T-cell (primary cell): ENCODE results near the gene WNK2. TPM values are rescaled to one million over a fixed set of nuclear protein-coding genes. Genes with fewer than 3 reads are reported as not detected.

Source experiments
- ATAC-seq, 4 experiments: fragments of 200-7000 bp in 3 of 4; fragments of 150-1000 bp in 1 of 4; cut with Tn5 transposase; replicated peaks in 1 of 4; 1 replicate in 3 of 4; 2 replicates in 1 of 4; pipeline ENCODE4 v1.10.0; 2021; ENCODE audit warnings: moderate library complexity in 3 of 4, mild to moderate bottlenecking in 2 of 4, moderate number of reproducible peaks in 1 of 4
- CTCF ChIA-PET, 2 donors: fragments of 300-600 bp; sonication (Branson Sonifier 250); formaldehyde crosslinking; loops; one replicate each; lab custom pipeline; 2022; ENCODE audit warnings: antibody characterized with exemption in 2 of 2; lab: Charles Lee
- POLR2A ChIA-PET, 2 donors: fragments of 300-600 bp; sonication (Branson Sonifier 250); formaldehyde crosslinking; loops; one replicate each; lab custom pipeline; 2022; ENCODE audit warnings: antibody characterized with exemption in 2 of 2; lab: Charles Lee
- DNase-seq, 35 experiments: peaks; one replicate each; pipeline versions ENCODE4 v3.0.0 to v3.0.0-alpha.2; 2013 to 2023
- H3K27ac ChIP-seq: one replicate; pipeline ENCODE4 v1.5.1; 2013; ENCODE audit warnings: low read length
- H3K27me3 ChIP-seq, 2 experiments: replicated peaks in 1 of 2; 1 replicate in 1 of 2; 2 replicates in 1 of 2; pipeline versions ENCODE4 v1.6.1 to v1.7.0; 2013; ENCODE audit warnings: low read length in 1 of 2, mixed read lengths in 1 of 2; ENCODE audit not compliant: control insufficient read depth in 2 of 2, insufficient read depth in 2 of 2; ENCODE audit errors: extremely low read depth in 1 of 2
- H3K36me3 ChIP-seq, 2 donors: 1 replicate in 1 of 2; 2 replicates in 1 of 2; pipeline versions ENCODE4 v1.6.1 to v1.7.0; 2013; ENCODE audit warnings: low read length in 1 of 2; ENCODE audit not compliant: control insufficient read depth in 2 of 2, insufficient read depth in 1 of 2; ENCODE audit errors: extremely low read depth in 1 of 2
- H3K4me1 ChIP-seq, 2 experiments: 1 replicate in 1 of 2; 2 replicates in 1 of 2; pipeline versions ENCODE4 v1.6.1 to v1.7.0; 2013; ENCODE audit warnings: low read length in 2 of 2, mixed read lengths in 1 of 2; ENCODE audit not compliant: insufficient read depth in 2 of 2, control insufficient read depth in 1 of 2; ENCODE audit errors: extremely low read depth in 1 of 2
- H3K4me3 ChIP-seq, 2 donors: 1 replicate in 1 of 2; 2 replicates in 1 of 2; pipeline versions ENCODE4 v1.5.1 to v1.7.0; 2013; ENCODE audit warnings: mild to moderate bottlenecking in 2 of 2, low read length in 1 of 2, moderate library complexity in 1 of 2; ENCODE audit not compliant: control insufficient read depth in 1 of 2; ENCODE audit errors: extremely low read depth in 1 of 2
- H3K9me3 ChIP-seq: 2 replicates; pipeline ENCODE4 v1.7.0; 2013
- H3K27ac Mint-ChIP-seq, 2 donors: one replicate each; pipeline ENCODE4 v1.8.0; 2020 to 2021; ENCODE audit warnings: mild to moderate bottlenecking in 2 of 2, mixed read lengths in 2 of 2
- H3K27me3 Mint-ChIP-seq, 2 donors: one replicate each; pipeline ENCODE4 v1.8.0; 2021 to 2022; ENCODE audit warnings: mixed read lengths in 2 of 2
- H3K36me3 Mint-ChIP-seq: one replicate; pipeline ENCODE4 v1.8.0; 2021; ENCODE audit warnings: mixed read lengths
- H3K4me1 Mint-ChIP-seq, 3 donors: one replicate each; pipeline ENCODE4 v1.8.0; 2020 to 2022; ENCODE audit warnings: mixed read lengths in 3 of 3, mild to moderate bottlenecking in 1 of 3
- H3K4me3 Mint-ChIP-seq, 3 donors: one replicate each; pipeline ENCODE4 v1.8.0; 2020 to 2022; ENCODE audit warnings: mild to moderate bottlenecking in 3 of 3, mixed read lengths in 3 of 3, moderate library complexity in 3 of 3
- H3K9me3 Mint-ChIP-seq, 3 donors: one replicate each; pipeline ENCODE4 v1.8.0; 2020 to 2022; ENCODE audit warnings: mixed read lengths in 3 of 3
- WGBS: methylation state at CpG from one replicate; pipeline ENCODE4 v1.1.5; 2013; ENCODE audit warnings: missing lambda C conversion rate; ENCODE audit not compliant: insufficient coverage; 5-methylcytosine and 5-hydroxymethylcytosine counted together
- total RNA-seq, 35 experiments: library from RNA in 6 of 35; stranded (reverse) in 6 of 35; fragments of 120-200 nt in 1 of 35; gene quantifications; one replicate each; pipeline versions ENCODE4 v1.2.1 to v1.2.4 and lab custom pipeline; 2013 to 2026

Gene WNK2
- total RNA-seq, 5 donors from 2014 or later (not counting 1 experiment from before 2014, with no cell fraction given) = 0.12 to 0.95 (median 0.48) TPM

DNA sequence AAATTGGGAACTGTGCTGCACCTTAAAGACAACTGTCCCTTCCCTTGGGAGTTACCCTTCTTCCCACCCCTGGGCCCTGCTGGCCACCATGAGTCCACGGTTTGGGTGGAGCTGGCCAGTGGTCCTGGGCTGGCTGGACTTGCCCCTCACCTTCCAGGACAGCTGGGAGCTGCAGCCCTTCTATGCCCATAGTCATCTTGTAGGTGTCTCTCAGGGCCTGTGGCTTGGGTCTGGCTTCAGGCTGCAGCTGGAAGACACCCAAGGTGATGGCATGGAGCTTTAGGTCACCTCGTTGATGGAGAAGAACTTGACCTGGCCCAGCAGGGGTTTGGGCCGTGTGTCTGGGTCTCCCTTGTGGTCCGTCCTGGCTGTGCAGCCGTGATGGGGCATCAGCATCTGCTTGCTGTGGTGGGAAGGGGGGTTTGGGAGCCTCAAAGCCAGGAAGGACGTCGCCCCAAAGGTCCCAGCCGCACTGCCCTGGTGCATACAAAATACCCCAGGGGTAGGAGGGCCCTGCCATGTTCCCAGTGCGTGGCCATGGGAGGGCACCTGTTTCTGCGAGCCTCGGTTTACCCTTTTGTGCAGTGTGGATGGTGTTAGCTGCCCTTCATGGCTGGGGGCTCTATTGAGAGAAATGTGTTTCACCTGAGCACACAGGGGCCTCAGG, 8.9 kb downstream of the WNK2 start:
- ChIA-PET CTCF (no interaction called here), POLR2A (no interaction called here)
- no peak overlapping the region for H3K27ac Mint-ChIP-seq
- Histone ChIP-seq H3K27ac (no peak overlapping the region), H3K4me1 (no peaks in the 10 kb centered on the region), H3K9me3 (no peaks in the 10 kb centered on the region), H3K36me3 (no peaks in the 10 kb centered on the region), H3K27me3 (peaks cover 0 to 18% of the 10 kb centered on the region in 2 experiments), H3K4me3 (no peak overlapping the region)
- no peaks in the 10 kb centered on the region for H3K36me3 Mint-ChIP-seq
- no peaks in the 10 kb centered on the region for H3K27me3 Mint-ChIP-seq
- peaks cover 0 to 2% (median 0%) of the 10 kb centered on the region in 3 donors for H3K9me3 Mint-ChIP-seq
- 89% methylated on average over 7 of the region's 11 CpGs for WGBS
- no peak for ATAC-seq
- no peak for DNase-seq
- H3K4me3 Mint-ChIP-seq = no peak overlapping the region
- H3K4me1 Mint-ChIP-seq = no peaks in the 10 kb centered on the region

DNA sequence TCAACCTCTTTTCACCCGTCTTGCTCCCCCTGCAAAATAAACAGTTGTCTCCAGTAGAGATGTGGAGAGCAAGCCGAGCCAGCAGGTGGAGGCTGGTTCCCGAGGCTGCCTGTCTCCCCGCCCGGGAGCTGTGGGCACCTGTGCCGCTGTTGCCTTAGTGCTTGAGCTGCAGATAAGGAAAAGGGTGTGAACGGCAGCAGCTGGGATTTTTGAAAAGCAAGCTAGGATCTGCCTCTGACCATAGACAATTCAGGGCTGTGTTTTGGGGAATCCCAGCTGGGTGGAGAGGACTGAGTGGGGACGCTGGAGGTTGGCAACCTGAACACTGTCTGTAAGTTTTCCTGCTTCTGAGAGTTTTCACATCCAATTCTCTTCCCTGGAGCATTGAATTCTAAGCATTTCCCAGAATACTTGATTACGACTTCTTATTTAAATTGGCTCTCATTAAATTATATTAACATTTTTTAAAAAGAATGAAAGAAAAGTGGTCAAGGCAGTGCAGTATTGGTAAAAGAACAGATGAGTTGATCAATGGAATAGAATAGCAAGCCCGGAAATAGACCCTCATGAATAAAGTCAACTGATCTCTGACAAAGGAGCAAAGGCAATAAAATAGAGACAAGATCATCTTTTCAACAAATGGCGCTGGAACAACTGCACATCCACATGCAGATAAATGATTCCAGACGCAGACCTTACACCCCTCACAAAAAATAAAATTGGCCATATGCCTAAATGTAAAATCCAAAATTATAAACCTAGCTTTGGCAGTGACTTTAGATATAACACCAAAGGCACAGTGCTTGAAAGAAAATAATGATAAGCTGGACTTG, 9.7 kb downstream of the WNK2 start:
- H3K27me3 Mint-ChIP-seq = no peaks in the 10 kb centered on the region
- Histone ChIP-seq H3K27ac (no peak overlapping the region), H3K9me3 (no peaks in the 10 kb centered on the region), H3K27me3 (peaks cover 0 to 14% of the 10 kb centered on the region in 2 experiments), H3K4me3 (no peak overlapping the region), H3K4me1 (no peaks in the 10 kb centered on the region), H3K36me3 (no peaks in the 10 kb centered on the region)
- peaks cover 0 to 2% (median 0%) of the 10 kb centered on the region in 3 donors for H3K9me3 Mint-ChIP-seq
- ChIA-PET CTCF (no interaction called here), POLR2A (no interaction called here)
- DNase-seq = no peak
- H3K27ac Mint-ChIP-seq = no peak overlapping the region
- no peak overlapping the region for H3K4me3 Mint-ChIP-seq
- WGBS = 85% methylated on average over 9 of the region's 12 CpGs
- no peak for ATAC-seq
- H3K4me1 Mint-ChIP-seq = no peaks in the 10 kb centered on the region
- H3K36me3 Mint-ChIP-seq = no peaks in the 10 kb centered on the region

GRCh38 chr9:93194221-93194625, 10.3 kb downstream of the WNK2 start:
- no CpG with 5 or more reads among the region's 1 CpG for WGBS
- H3K9me3 Mint-ChIP-seq = peaks cover 0 to 2% (median 0%) of the 10 kb centered on the region in 3 donors

GRCh38 chr9:93194641-93195040, 10.7 kb downstream of the WNK2 start:
- Histone ChIP-seq H3K9me3 (no peaks in the 10 kb centered on the region), H3K27ac (no peak overlapping the region), H3K36me3 (no peaks in the 10 kb centered on the region), H3K4me3 (no peak overlapping the region), H3K27me3 (peaks cover 0 to 13% of the 10 kb centered on the region in 2 experiments), H3K4me1 (no peaks in the 10 kb centered on the region)
- POLR2A ChIA-PET = interaction anchor here in 1 of 2 donors (0.6 kb wide), 1 partner anchor 117 kb away, joined by 4 read pairs; no protein-coding TSS in a partner anchor
- DNase-seq (no peak), ATAC-seq (no peak)
- no peak overlapping the region for H3K4me3 Mint-ChIP-seq
- no peaks in the 10 kb centered on the region for H3K36me3 Mint-ChIP-seq
- 100% methylated on average over 1 of the region's 3 CpGs for WGBS
- H3K9me3 Mint-ChIP-seq = peaks cover 0 to 2% (median 0%) of the 10 kb centered on the region in 3 donors
- H3K4me1 Mint-ChIP-seq = no peaks in the 10 kb centered on the region
- CTCF ChIA-PET = no interaction called here
- H3K27me3 Mint-ChIP-seq = no peaks in the 10 kb centered on the region
- H3K27ac Mint-ChIP-seq = no peak overlapping the region

More at GRCh38 chr9:93194221-93194625, 10.3 kb downstream of the WNK2 start:
- Histone ChIP-seq H3K27ac (no peak overlapping the region), H3K27me3 (peaks cover 0 to 14% of the 10 kb centered on the region in 2 experiments), H3K4me3 (no peak overlapping the region), H3K9me3 (no peaks in the 10 kb centered on the region), H3K36me3 (no peaks in the 10 kb centered on the region), H3K4me1 (no peaks in the 10 kb centered on the region)
- Mint-ChIP-seq H3K4me1 (no peaks in the 10 kb centered on the region), H3K36me3 (no peaks in the 10 kb centered on the region), H3K27ac (no peak overlapping the region), H3K27me3 (no peaks in the 10 kb centered on the region), H3K4me3 (no peak overlapping the region)
- CTCF ChIA-PET = no interaction called here
- DNase-seq = no peak
- ATAC-seq = no peak
- POLR2A ChIA-PET = interaction anchor here in 1 of 2 donors (0.6 kb wide), 1 partner anchor 118 kb away, joined by 4 read pairs; no protein-coding TSS in a partner anchor

DNA sequence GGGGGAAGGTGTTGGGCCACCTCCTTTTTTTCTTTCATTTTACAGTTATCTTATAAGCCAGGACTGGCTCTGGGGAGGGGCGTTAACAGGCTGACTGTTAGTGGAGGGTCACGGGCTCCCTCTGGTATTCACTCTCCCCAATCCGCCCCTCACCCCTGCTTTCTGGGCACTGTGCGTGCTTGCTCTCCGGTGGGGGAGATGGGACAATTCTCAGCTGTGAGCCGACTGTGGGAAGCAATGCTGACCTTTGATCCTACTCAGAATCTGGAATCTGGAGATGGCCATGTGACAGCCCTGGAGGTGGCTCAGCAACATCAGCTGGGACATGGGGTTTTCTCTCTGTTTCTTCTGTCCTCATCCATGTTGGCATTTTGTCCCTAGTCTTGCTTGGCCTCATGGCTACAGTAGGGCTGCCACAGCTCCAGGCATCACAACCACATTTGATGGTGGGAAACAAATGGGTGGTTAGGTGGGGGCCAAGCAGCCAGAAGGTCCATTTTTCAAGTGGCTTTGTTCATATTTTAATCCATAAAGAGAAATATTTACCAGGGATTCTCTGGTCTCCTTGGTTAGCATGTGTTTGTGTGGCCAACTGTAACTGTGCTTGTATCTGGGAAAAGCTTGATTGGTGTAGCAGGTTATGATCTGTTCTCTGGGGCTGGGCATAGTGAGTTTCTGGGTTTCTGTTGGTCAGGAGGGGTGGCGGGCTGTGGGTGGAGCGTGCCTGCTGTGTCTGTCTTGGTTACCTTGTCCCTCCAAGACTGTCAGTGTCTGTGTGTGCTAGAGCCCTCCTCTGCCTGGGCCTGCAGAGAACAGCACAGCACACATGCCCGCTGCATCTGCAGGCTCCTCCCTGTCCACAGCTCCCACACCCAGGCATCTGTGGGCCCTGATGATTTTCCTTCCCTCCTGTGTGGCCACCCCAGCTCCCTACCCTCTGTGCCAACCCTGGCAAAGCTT, 12.4 kb downstream of the WNK2 start:
- DNase-seq = no peak
- ChIA-PET CTCF (no interaction called here), POLR2A (no interaction called here)
- Histone ChIP-seq H3K9me3 (no peaks in the 10 kb centered on the region), H3K4me1 (no peaks in the 10 kb centered on the region), H3K27me3 (peaks cover 0 to 9% of the 10 kb centered on the region in 2 experiments), H3K4me3 (no peak overlapping the region), H3K27ac (no peak overlapping the region), H3K36me3 (no peaks in the 10 kb centered on the region)
- Mint-ChIP-seq H3K27ac (no peak overlapping the region), H3K36me3 (no peaks in the 10 kb centered on the region), H3K9me3 (peaks cover 0 to 2% (median 0%) of the 10 kb centered on the region in 3 donors), H3K4me1 (no peaks in the 10 kb centered on the region), H3K27me3 (no peaks in the 10 kb centered on the region), H3K4me3 (no peak overlapping the region)
- WGBS = 83% methylated on average over 4 of the region's 9 CpGs
- no peak for ATAC-seq

GRCh38 chr9:93197670-93198069, 13.7 kb downstream of the WNK2 start:
- 88% methylated on average over 8 of the region's 9 CpGs for WGBS
- Mint-ChIP-seq H3K36me3 (no peaks in the 10 kb centered on the region), H3K27me3 (peaks cover 0 to 1% of the 10 kb centered on the region in 2 donors), H3K4me1 (no peaks in the 10 kb centered on the region), H3K4me3 (no peak overlapping the region), H3K27ac (no peak overlapping the region), H3K9me3 (peaks cover 0 to 2% (median 0%) of the 10 kb centered on the region in 3 donors)
- H3K9me3 ChIP-seq = no peaks in the 10 kb centered on the region
- H3K4me3 ChIP-seq = no peak overlapping the region
- ChIA-PET POLR2A (no interaction called here), CTCF (no interaction called here)
- H3K36me3 ChIP-seq = no peaks in the 10 kb centered on the region
- no peak overlapping the region for H3K27ac ChIP-seq
- H3K4me1 ChIP-seq = no peaks in the 10 kb centered on the region
- ATAC-seq (no peak), DNase-seq (no peak)
- H3K27me3 ChIP-seq = peaks cover 0 to 8% of the 10 kb centered on the region in 2 experiments
